Activated CD8-positive, alpha-beta memory T cell treated with anti-CD3 and anti-CD28 coated beads for 4 hours (primary cell): ENCODE measurements around the gene CSNK1A1.
"Not testable (repeated sequence)": the region's sequence is repeated elsewhere in the genome, so short reads cannot be mapped to it uniquely, and the experiment has no call there.

ENCODE experiments used
- DNase-seq, 2 donors: peaks; one replicate each; pipeline ENCODE4 v3.0.0-alpha.2; 2020; ENCODE audit warnings: low read depth in 2 of 2

CSNK1A1 gene

DNA sequence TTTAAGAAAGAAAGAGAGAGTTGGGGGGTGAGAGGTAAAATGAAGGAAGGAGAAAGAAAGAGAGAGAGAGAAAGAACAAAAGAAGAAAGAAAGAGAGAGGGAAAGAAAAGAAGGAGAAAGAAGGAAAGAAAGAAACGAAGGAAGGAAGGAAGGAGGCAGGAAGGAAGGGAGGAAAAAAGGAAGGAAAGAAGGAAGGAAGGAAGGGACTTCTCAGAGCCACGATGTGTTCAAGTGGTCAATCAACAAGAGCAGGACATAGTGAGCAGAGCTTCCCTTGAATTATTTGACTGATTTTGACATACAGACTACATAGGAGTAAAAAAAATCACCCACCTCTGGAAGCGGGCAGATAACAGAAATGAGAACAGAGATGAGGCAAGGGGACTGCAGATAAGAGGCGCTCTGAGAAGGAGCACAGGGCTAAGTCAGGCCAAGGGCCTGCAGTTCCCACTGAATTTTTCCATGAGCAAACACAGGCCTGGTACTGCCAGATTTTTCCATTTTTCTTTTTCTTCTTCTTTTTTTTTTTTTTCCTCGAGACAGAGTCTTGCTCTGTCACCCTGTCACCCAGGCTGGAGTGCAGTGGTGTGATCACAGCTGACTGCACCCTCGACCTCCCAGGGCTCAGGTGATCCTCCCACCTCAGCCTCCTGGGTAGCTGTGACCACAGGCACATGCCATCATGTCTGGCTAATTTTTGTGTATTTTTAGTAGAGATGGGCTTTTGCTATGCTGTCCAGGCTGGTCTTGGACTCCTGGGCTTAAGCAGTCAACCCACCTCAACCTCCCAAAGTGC lies 94.4 kb downstream of the CSNK1A1 start:
- no peak for DNase-seq

- DNase-seq, result no peak
Measured at GRCh38 chr5:149455889-149456409, 95.3 kb downstream of the CSNK1A1 start.

DNA sequence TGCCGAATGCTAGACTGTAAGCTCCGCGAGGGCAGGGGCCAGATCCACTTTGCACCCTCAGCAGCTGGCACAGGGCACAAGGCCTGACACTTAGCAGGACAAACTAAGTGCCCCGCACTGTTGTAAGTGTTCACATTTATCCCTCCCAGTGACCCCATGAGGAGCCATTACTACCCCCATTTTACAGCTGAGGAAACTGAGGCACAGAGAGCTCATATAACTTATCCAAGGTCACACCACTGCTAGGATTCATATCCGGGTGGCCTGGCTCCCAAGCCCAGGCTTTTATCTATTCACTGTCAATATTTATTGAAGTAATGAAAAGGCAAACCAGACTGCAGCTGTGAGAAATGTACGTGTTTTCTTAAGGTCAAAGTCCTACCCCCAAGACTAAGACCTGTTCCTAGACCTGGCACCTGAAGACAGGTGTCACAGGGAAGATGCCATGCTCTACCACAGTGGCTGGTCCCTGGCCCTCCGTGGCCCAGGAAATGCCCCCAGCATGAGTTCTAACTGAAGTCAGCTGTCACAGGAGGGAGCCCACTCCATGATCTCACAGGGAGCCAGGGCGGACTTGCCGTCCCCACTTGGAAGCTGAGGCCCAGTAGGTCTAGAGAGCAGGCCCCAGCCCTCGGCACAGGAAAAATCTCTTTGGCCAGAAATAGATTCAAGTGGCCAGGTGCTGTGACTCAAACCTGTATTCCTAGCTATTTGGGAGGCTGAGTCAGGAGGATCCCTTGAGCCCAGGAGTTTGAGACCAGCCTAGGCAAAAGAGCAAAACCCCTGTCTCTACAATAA lies 97.4 kb downstream of the CSNK1A1 start:
- no peak for DNase-seq

- DNase-seq, result no peak
Measured at GRCh38 chr5:149452665-149453617, 98.3 kb downstream of the CSNK1A1 start.

- DNase-seq, result no peak
Measured at GRCh38 chr5:149452007-149452664, 99.1 kb downstream of the CSNK1A1 start.

- no peak for DNase-seq
Measured at GRCh38 chr5:149450199-149450598, 101.0 kb downstream of the CSNK1A1 start.

- no peak for DNase-seq
Measured at GRCh38 chr5:149448831-149449714, 102.2 kb downstream of the CSNK1A1 start.

- no peak for DNase-seq
Measured at GRCh38 chr5:149448431-149448830, 102.8 kb downstream of the CSNK1A1 start.

DNA sequence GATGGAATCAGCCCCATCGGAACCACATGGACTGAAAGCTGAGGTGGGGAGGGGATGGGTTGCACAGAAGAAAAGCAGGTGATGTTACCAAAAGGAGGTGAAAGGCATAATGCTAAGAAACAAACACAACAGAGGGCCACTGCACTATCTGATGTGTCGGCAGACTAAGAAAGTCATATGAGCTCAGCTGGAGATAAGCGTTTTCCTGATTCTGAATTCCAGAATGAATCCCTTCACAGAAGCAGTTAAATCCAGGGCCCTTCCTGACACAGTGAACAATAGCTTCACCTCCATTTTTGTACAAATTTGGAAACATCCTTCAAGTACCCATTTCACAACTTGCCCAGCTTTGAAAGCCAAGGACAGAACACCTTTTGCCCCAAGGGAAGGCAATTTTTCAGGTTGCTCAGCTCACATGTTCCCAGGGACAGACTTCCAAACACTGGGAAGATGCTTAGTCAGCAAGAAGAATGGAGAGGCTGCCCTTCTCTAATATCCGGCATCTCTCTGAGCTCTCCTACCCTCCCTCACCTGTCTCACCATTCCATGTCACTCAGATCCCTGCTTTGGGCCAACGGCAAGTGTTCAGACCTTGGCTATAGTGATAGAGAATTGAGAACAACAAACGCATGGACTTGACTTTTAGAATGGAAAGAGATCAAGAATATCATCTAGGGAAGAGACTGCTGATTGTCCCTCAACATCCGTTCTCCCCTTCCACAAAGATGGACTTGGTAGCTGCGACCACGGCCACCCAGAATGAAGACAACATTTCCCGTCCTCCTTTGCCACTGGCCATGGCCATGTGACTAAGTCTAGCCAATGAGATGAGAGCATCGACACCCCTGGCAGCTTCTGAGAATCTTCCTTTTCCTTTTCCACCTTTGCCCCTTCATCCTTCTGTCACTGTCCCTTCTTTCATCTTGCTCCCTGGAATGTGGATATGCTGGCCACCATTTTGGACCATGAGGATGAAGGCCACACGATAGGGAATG lies 103.6 kb downstream of the CSNK1A1 start:
- no peak for DNase-seq

DNA sequence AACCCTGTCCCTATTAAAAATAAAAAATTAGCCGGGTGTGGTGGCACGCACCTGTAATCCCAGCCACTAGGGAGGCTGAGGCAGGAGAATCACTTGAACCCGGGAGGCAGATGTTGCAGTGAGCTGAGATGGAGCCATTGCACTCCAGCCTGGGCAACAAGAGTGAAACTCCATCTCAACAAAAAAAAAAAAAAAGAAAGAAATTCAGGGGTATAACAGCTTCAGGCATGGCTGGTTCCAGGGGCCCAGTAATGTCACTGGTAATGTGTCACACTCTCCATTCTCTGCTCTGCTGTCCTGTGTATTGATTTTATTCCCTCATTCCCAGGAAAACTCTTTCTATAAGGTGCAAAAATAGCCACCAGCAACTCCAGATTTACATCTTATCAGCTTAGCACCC lies 104.4 kb downstream of the CSNK1A1 start:
- DNase-seq, result not testable (repeated sequence)

DNA sequence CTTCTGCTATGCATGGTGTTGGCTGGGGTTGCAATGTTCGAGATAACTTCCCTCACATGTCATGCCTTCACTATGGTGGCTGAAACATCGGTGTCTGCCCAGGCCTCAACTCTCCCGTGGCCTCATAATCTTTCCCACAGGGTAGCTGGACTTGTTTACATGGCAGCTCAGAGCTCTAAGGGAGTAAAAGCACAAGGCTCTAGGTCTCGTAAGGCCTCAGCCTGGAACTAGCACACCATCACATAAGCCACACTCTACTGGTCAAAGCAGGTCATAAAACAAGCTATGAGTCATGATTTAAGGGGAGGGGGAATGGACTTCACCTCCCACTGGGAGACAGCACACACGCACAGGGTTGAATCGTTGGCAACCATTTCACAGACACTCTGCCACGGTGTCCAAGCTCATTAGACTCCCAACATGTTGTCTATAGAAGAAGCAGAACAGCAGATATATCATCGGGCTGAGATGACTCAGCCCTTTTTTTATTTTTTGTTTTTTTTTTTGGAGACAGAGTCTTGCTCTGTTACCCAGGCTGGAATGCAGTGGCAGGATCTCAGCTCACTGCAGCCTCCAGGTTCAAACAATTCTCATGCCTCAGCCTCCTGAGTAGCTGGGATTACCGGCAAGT lies 105.4 kb downstream of the CSNK1A1 start:
- DNase-seq, result no peak

DNA sequence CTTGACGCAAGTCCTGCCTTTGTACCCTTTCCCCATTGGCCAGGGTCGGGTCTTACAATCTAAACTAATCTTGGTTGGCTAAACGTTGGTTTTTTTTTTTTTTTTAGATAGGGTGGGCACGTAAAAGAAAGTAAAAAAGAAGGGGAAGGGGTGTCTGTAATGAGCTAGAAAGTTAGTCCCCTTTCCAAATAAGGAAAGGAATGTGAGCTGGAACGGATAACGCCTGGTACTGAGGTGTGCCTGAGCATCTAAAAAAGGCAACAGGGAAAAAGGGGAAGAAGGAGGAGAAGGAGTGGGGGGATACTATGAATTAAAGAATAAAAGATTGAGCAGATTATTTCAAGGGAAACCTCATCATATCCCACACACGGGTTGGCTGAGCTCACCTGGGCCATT lies 105.9 kb downstream of the CSNK1A1 start:
- DNase-seq, result no peak

DNA sequence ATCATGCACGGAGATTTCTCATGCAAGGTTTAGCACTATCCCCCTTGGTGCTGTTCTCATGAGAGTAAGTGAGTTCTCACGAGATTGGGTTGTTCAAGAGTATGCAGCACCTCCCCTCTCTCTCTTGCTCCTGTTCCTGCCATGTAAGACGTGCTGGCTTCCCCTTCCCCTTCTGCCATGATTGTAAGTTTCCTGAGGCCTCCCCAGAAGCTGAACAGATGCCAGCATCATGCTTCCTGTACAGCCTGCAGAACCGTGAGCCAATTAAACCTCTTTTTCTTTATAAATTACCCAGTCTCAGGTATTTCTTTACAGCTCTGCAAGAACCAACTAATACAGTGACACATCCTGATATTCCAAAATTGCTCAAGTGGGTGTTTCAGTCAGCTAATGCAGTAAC lies 106.8 kb downstream of the CSNK1A1 start:
- DNase-seq, result not testable (repeated sequence)

- DNase-seq, result no peak
Measured at GRCh38 chr5:149443210-149443609, 108.0 kb downstream of the CSNK1A1 start.

GRCh38 chr5:149442563-149443182 lies 108.6 kb downstream of the CSNK1A1 start:
- DNase-seq, result peak; percentile 33 to 49
